ENCODE results near the gene EXOC6B.
"Not testable (repeated sequence)": the region's sequence is repeated elsewhere in the genome, so short reads cannot be mapped to it uniquely, and the experiment has no call there.

EXOC6B gene

GRCh38 chr2:72681016-72681995 lies 144.5 kb downstream of the EXOC6B start:
- no peaks in the 10 kb centered on the region for H3K27me3 ChIP-seq (ENCODE audit: control insufficient read depth, insufficient read depth, low read length)
- no peak overlapping the region for H3K27ac ChIP-seq (ENCODE audit: low read depth, low read length)
- H3K4me3 ChIP-seq (ENCODE audit: low read length), result no peak overlapping the region
- H3K9ac ChIP-seq (ENCODE audit: low read length), result no peak overlapping the region
- no peaks in the 10 kb centered on the region for H3K36me3 ChIP-seq (ENCODE audit: control insufficient read depth, insufficient read depth, low read length)
- peaks cover 2% of the 10 kb centered on the region for H3K4me1 ChIP-seq (ENCODE audit: control insufficient read depth, insufficient read depth, low read length)

- Histone ChIP-seq H3K9ac (ENCODE audit: low read length) (no peak overlapping the region), H3K4me1 (ENCODE audit: control insufficient read depth, insufficient read depth, low read length) (peaks cover 3% of the 10 kb centered on the region), H3K27me3 (ENCODE audit: control insufficient read depth, insufficient read depth, low read length) (no peaks in the 10 kb centered on the region), H3K4me3 (ENCODE audit: low read length) (no peak overlapping the region), H3K36me3 (ENCODE audit: control insufficient read depth, insufficient read depth, low read length) (no peaks in the 10 kb centered on the region), H3K27ac (ENCODE audit: low read depth, low read length) (no peak overlapping the region)
These were observed 147.8 kb downstream of the EXOC6B start for GRCh38 chr2:72678024-72678423.

GRCh38 chr2:72676341-72677025 lies 149.3 kb downstream of the EXOC6B start:
- no peak overlapping the region for H3K9ac ChIP-seq (ENCODE audit: low read length)
- H3K36me3 ChIP-seq (ENCODE audit: control insufficient read depth, insufficient read depth, low read length), result no peaks in the 10 kb centered on the region
- no peak overlapping the region for H3K4me3 ChIP-seq (ENCODE audit: low read length)
- H3K4me1 ChIP-seq (ENCODE audit: control insufficient read depth, insufficient read depth, low read length), result peaks cover 3% of the 10 kb centered on the region
- H3K27me3 ChIP-seq (ENCODE audit: control insufficient read depth, insufficient read depth, low read length), result no peaks in the 10 kb centered on the region
- no peak overlapping the region for H3K27ac ChIP-seq (ENCODE audit: low read depth, low read length)

- no peaks in the 10 kb centered on the region for H3K36me3 ChIP-seq (ENCODE audit: control insufficient read depth, insufficient read depth, low read length)
- no peak overlapping the region for H3K9ac ChIP-seq (ENCODE audit: low read length)
- peaks cover 3% of the 10 kb centered on the region for H3K4me1 ChIP-seq (ENCODE audit: control insufficient read depth, insufficient read depth, low read length)
- no peak overlapping the region for H3K27ac ChIP-seq (ENCODE audit: low read depth, low read length)
- no peak overlapping the region for H3K4me3 ChIP-seq (ENCODE audit: low read length)
- H3K27me3 ChIP-seq (ENCODE audit: control insufficient read depth, insufficient read depth, low read length), result no peaks in the 10 kb centered on the region
These were observed 150.6 kb downstream of the EXOC6B start for GRCh38 chr2:72674982-72675915.

- H3K27ac ChIP-seq (ENCODE audit: low read depth, low read length), result no peak overlapping the region
- H3K36me3 ChIP-seq (ENCODE audit: control insufficient read depth, insufficient read depth, low read length), result no peaks in the 10 kb centered on the region
- no peaks in the 10 kb centered on the region for H3K27me3 ChIP-seq (ENCODE audit: control insufficient read depth, insufficient read depth, low read length)
- H3K4me3 ChIP-seq (ENCODE audit: low read length), result no peak overlapping the region
- no peak overlapping the region for H3K9ac ChIP-seq (ENCODE audit: low read length)
- H3K4me1 ChIP-seq (ENCODE audit: control insufficient read depth, insufficient read depth, low read length), result peaks cover 3% of the 10 kb centered on the region
These were observed 152.6 kb downstream of the EXOC6B start for GRCh38 chr2:72673279-72673678.

- no peak overlapping the region for H3K27ac ChIP-seq (ENCODE audit: low read depth, low read length)
- H3K36me3 ChIP-seq (ENCODE audit: control insufficient read depth, insufficient read depth, low read length), result no peaks in the 10 kb centered on the region
- no peaks in the 10 kb centered on the region for H3K27me3 ChIP-seq (ENCODE audit: control insufficient read depth, insufficient read depth, low read length)
- no peaks in the 10 kb centered on the region for H3K4me1 ChIP-seq (ENCODE audit: control insufficient read depth, insufficient read depth, low read length)
- H3K4me3 ChIP-seq (ENCODE audit: low read length), result no peak overlapping the region
- no peak overlapping the region for H3K9ac ChIP-seq (ENCODE audit: low read length)
These were observed 156.7 kb downstream of the EXOC6B start for GRCh38 chr2:72669121-72669520.

GRCh38 chr2:72668647-72669046 lies 157.2 kb downstream of the EXOC6B start:
- H3K27ac ChIP-seq (ENCODE audit: low read depth, low read length), result no peak overlapping the region

GRCh38 chr2:72665448-72665847 lies 160.4 kb downstream of the EXOC6B start:
- Histone ChIP-seq H3K27me3 (ENCODE audit: control insufficient read depth, insufficient read depth, low read length) (no peaks in the 10 kb centered on the region), H3K27ac (ENCODE audit: low read depth, low read length) (no peak overlapping the region), H3K36me3 (ENCODE audit: control insufficient read depth, insufficient read depth, low read length) (no peaks in the 10 kb centered on the region), H3K9ac (ENCODE audit: low read length) (no peak overlapping the region), H3K4me3 (ENCODE audit: low read length) (no peak overlapping the region), H3K4me1 (ENCODE audit: control insufficient read depth, insufficient read depth, low read length) (no peaks in the 10 kb centered on the region)

More at GRCh38 chr2:72668647-72669046, 157.2 kb downstream of the EXOC6B start:
- Histone ChIP-seq H3K4me3 (ENCODE audit: low read length) (no peak overlapping the region), H3K36me3 (ENCODE audit: control insufficient read depth, insufficient read depth, low read length) (no peaks in the 10 kb centered on the region), H3K27me3 (ENCODE audit: control insufficient read depth, insufficient read depth, low read length) (no peaks in the 10 kb centered on the region), H3K4me1 (ENCODE audit: control insufficient read depth, insufficient read depth, low read length) (no peaks in the 10 kb centered on the region), H3K9ac (ENCODE audit: low read length) (no peak overlapping the region)

GRCh38 chr2:72661985-72662384 lies 163.8 kb downstream of the EXOC6B start:
- Histone ChIP-seq H3K36me3 (ENCODE audit: control insufficient read depth, insufficient read depth, low read length) (no peaks in the 10 kb centered on the region), H3K27ac (ENCODE audit: low read depth, low read length) (no peak overlapping the region), H3K9ac (ENCODE audit: low read length) (no peak overlapping the region), H3K27me3 (ENCODE audit: control insufficient read depth, insufficient read depth, low read length) (no peaks in the 10 kb centered on the region), H3K4me1 (ENCODE audit: control insufficient read depth, insufficient read depth, low read length) (no peaks in the 10 kb centered on the region), H3K4me3 (ENCODE audit: low read length) (no peak overlapping the region)

GRCh38 chr2:72649810-72650209 lies 176.0 kb downstream of the EXOC6B start:
- Histone ChIP-seq H3K9ac (ENCODE audit: low read length) (no peak overlapping the region), H3K27me3 (ENCODE audit: control insufficient read depth, insufficient read depth, low read length) (no peaks in the 10 kb centered on the region), H3K27ac (ENCODE audit: low read depth, low read length) (no peak overlapping the region), H3K36me3 (ENCODE audit: control insufficient read depth, insufficient read depth, low read length) (no peaks in the 10 kb centered on the region), H3K4me3 (ENCODE audit: low read length) (no peak overlapping the region), H3K4me1 (ENCODE audit: control insufficient read depth, insufficient read depth, low read length) (no peaks in the 10 kb centered on the region)

GRCh38 chr2:72641221-72641620 lies 184.6 kb downstream of the EXOC6B start:
- not testable (repeated sequence) for H3K9ac ChIP-seq (ENCODE audit: low read length); H3K27ac ChIP-seq (ENCODE audit: low read depth, low read length); H3K4me3 ChIP-seq (ENCODE audit: low read length); H3K4me1 ChIP-seq (ENCODE audit: control insufficient read depth, insufficient read depth, low read length); H3K36me3 ChIP-seq (ENCODE audit: control insufficient read depth, insufficient read depth, low read length); H3K27me3 ChIP-seq (ENCODE audit: control insufficient read depth, insufficient read depth, low read length)

All from rectal smooth muscle tissue (tissue), 1 donor.